H1 (cell line): ENCODE data around the gene KIAA0930. TPM values are rescaled to one million over a fixed set of nuclear protein-coding genes. Genes with fewer than 3 reads are reported as not detected.
A peak's percentile ranks its signal among the peaks of the same experiment; 100 is the strongest.

Experiments
- CTCF ChIA-PET: fragments of 300-600 bp; sonication (Branson Sonifier 250); formaldehyde crosslinking; loops from one replicate; lab custom pipeline; 2021; ENCODE audit not compliant: partially characterized antibody; lab: Charles Lee
- POLR2A ChIA-PET: fragments of 300-600 bp; sonication (Branson Sonifier 250); formaldehyde crosslinking; loops from one replicate; lab custom pipeline; 2021; ENCODE audit warnings: inconsistent platforms; ENCODE audit not compliant: partially characterized antibody; lab: Charles Lee
- DNase-seq, 2 experiments: peaks; one replicate each; pipeline versions ENCODE4 v3.0.0 to v3.0.0-alpha.2; 2010 to 2022; ENCODE audit warnings: low spot score in 2 of 2, low read depth in 1 of 2, mixed read lengths in 1 of 2
- FAIRE-seq: peaks from 2 replicates; lab custom pipeline; 2011; peaks lifted over from hg19 to GRCh38; lab: Jason Lieb, UNC
- H2AFZ ChIP-seq: 2 replicates; pipeline ENCODE4 v1.8.1; 2012; ENCODE audit warnings: low read length, inconsistent platforms
- H2AK5ac ChIP-seq: 2 replicates; pipeline ENCODE4 v1.6.1; 2013; ENCODE audit warnings: low read depth, low read length
- H2BK120ac ChIP-seq: replicated peaks from 2 replicates; pipeline ENCODE3; 2013; ENCODE audit warnings: low read depth, low read length, inconsistent platforms
- H2BK12ac ChIP-seq: 2 replicates; pipeline ENCODE4 v1.6.1; 2013; ENCODE audit warnings: low read depth, low read length
- H2BK15ac ChIP-seq: 2 replicates; pipeline ENCODE4 v1.6.1; 2013; ENCODE audit warnings: low read length
- H2BK20ac ChIP-seq: 2 replicates; pipeline ENCODE4 v1.6.1; 2013; ENCODE audit warnings: low read length
- H2BK5ac ChIP-seq: 2 replicates; pipeline ENCODE4 v1.6.1; 2013; ENCODE audit warnings: low read depth, low read length
- H3K14ac ChIP-seq: 2 replicates; pipeline ENCODE4 v1.6.1; 2013; ENCODE audit warnings: inconsistent platforms; ENCODE audit not compliant: insufficient read length
- H3K18ac ChIP-seq: 2 replicates; pipeline ENCODE4 v1.6.1; 2013; ENCODE audit warnings: low read length; ENCODE audit errors: extremely low read depth
- H3K23ac ChIP-seq: 2 replicates; pipeline ENCODE4 v1.6.1; 2013; ENCODE audit warnings: inconsistent platforms; ENCODE audit not compliant: insufficient read length
- H3K23me2 ChIP-seq: 2 replicates; pipeline ENCODE4 v1.6.1; 2013; ENCODE audit warnings: low read depth, low read length
- H3K27ac ChIP-seq: 2 replicates; pipeline ENCODE4 v1.6.1; 2011; ENCODE audit warnings: low read depth, low read length, inconsistent platforms
- H3K27me3 ChIP-seq, 4 experiments: replicated peaks in 1 of 4; 1 replicate in 1 of 4; 2 replicates in 3 of 4; pipeline versions ENCODE4 v1.6.1 to v1.8.1; 2011 to 2013; ENCODE audit warnings: low read length in 3 of 4, mild to moderate bottlenecking in 3 of 4, inconsistent platforms in 2 of 4, mixed read lengths in 2 of 4, moderate library complexity in 1 of 4; ENCODE audit not compliant: control insufficient read depth in 3 of 4, insufficient read depth in 3 of 4; ENCODE audit errors: extremely low read depth in 1 of 4
- H3K36me3 ChIP-seq, 4 experiments: 2 replicates each; pipeline versions ENCODE4 v1.6.1 to v1.8.1; 2011 to 2013; ENCODE audit warnings: mild to moderate bottlenecking in 4 of 4, low read length in 3 of 4, moderate library complexity in 2 of 4, control low read depth in 1 of 4, inconsistent platforms in 1 of 4; ENCODE audit not compliant: insufficient read depth in 4 of 4, control insufficient read depth in 2 of 4
- H3K4ac ChIP-seq: replicated peaks from 2 replicates; pipeline ENCODE3; 2013; ENCODE audit warnings: low read length, low read depth, mixed read lengths, inconsistent platforms; ENCODE audit not compliant: insufficient read length
- H3K4me1 ChIP-seq, 4 experiments: replicated peaks in 1 of 4; 1 replicate in 1 of 4; 2 replicates in 3 of 4; pipeline versions ENCODE4 v1.6.1 to v1.8.1; 2011 to 2013; ENCODE audit warnings: low read length in 3 of 4, inconsistent platforms in 2 of 4, mixed read lengths in 1 of 4; ENCODE audit not compliant: insufficient read depth in 4 of 4, control insufficient read depth in 3 of 4
- H3K4me2 ChIP-seq, 2 experiments: 2 replicates each; pipeline versions ENCODE4 v1.6.1 to v1.8.1; 2011 to 2013; ENCODE audit warnings: low read depth in 2 of 2, low read length in 2 of 2, control low read depth in 1 of 2, inconsistent platforms in 1 of 2, mild to moderate bottlenecking in 1 of 2; ENCODE audit not compliant: insufficient read depth in 1 of 2
- H3K4me3 ChIP-seq, 4 experiments: fragments of 200-600, 300-600 bp in 1 of 4; sonication (generic), shearing (Covaris generic), sonication (Bioruptor Twin) in 1 of 4; 2 replicates each; pipeline versions ENCODE4 v1.5.1 to v1.8.1; 2011 to 2016; ENCODE audit warnings: low read length in 4 of 4, low read depth in 3 of 4, control low read depth in 2 of 4, inconsistent platforms in 2 of 4, mild to moderate bottlenecking in 2 of 4, mixed read lengths in 1 of 4, moderate library complexity in 1 of 4; ENCODE audit not compliant: insufficient read depth in 2 of 4; ENCODE audit errors: extremely low read depth in 1 of 4
- H3K56ac ChIP-seq: replicated peaks from 2 replicates; pipeline ENCODE3; 2013; ENCODE audit warnings: low read depth, mild to moderate bottlenecking, mixed read lengths, low read length, inconsistent platforms; ENCODE audit not compliant: insufficient read length
- H3K79me1 ChIP-seq: 2 replicates; pipeline ENCODE4 v1.6.1; 2013; ENCODE audit warnings: low read depth, low read length, control low read depth
- H3K79me2 ChIP-seq, 2 experiments: 2 replicates each; pipeline versions ENCODE4 v1.6.1 to v1.8.1; 2012 to 2013; ENCODE audit warnings: low read length in 2 of 2, mild to moderate bottlenecking in 2 of 2, inconsistent platforms in 1 of 2; ENCODE audit not compliant: insufficient read depth in 2 of 2, control insufficient read depth in 1 of 2
- H3K9ac ChIP-seq, 4 experiments: replicated peaks in 1 of 4; 1 replicate in 1 of 4; 2 replicates in 3 of 4; pipeline versions ENCODE4 v1.6.1 to v1.8.1; 2011 to 2013; ENCODE audit warnings: low read depth in 3 of 4, low read length in 3 of 4, control low read depth in 2 of 4, mild to moderate bottlenecking in 2 of 4, moderate library complexity in 2 of 4, inconsistent platforms in 1 of 4; ENCODE audit errors: extremely low read depth in 1 of 4
- H3K9me3 ChIP-seq, 2 experiments: 2 replicates each; pipeline versions ENCODE4 v1.6.1 to v1.8.1; 2012 to 2013; ENCODE audit warnings: mild to moderate bottlenecking in 2 of 2, moderate library complexity in 2 of 2, control low read depth in 1 of 2, inconsistent platforms in 1 of 2, low read depth in 1 of 2, low read length in 1 of 2, mixed read lengths in 1 of 2; ENCODE audit not compliant: insufficient read depth in 2 of 2
- H4K20me1 ChIP-seq, 2 experiments: replicated peaks in 1 of 2; 2 replicates each; pipeline versions ENCODE3 to v1.8.1; 2011 to 2013; ENCODE audit warnings: inconsistent platforms in 2 of 2, low read length in 2 of 2, mild to moderate bottlenecking in 1 of 2; ENCODE audit not compliant: insufficient read depth in 2 of 2, control insufficient read depth in 1 of 2
- H4K5ac ChIP-seq: 2 replicates; pipeline ENCODE4 v1.6.1; 2013; ENCODE audit warnings: low read length, low read depth, mixed read lengths, inconsistent platforms; ENCODE audit not compliant: insufficient read length
- H4K8ac ChIP-seq: 2 replicates; pipeline ENCODE4 v1.8.0; 2013; ENCODE audit warnings: mild to moderate bottlenecking, moderate library complexity, low read length, inconsistent platforms; ENCODE audit not compliant: insufficient read depth; ENCODE audit errors: extremely low read depth
- H4K91ac ChIP-seq: replicated peaks from 2 replicates; pipeline ENCODE3; 2013; ENCODE audit warnings: low read length, mixed read lengths, inconsistent platforms; ENCODE audit not compliant: insufficient read length
- ASH2L ChIP-seq: fragments of 200-600, 300-600 bp; sonication (generic); IDR thresholded peaks from one replicate; pipeline ENCODE4 v1.7.1; 2017; ENCODE audit warnings: low read length
- KDM1A ChIP-seq: fragments of 200-600, 300-600 bp; sonication (generic); IDR thresholded peaks from 2 replicates; pipeline ENCODE4 v1.7.1; 2016; ENCODE audit warnings: mild to moderate bottlenecking, low read length, borderline replicate concordance
- POLR2AphosphoS5 ChIP-seq: IDR thresholded peaks from 2 replicates; pipeline ENCODE4 v1.6.1; 2011; ENCODE audit warnings: low read depth, low read length
- RFX5 ChIP-seq: IDR thresholded peaks from 2 replicates; pipeline ENCODE4 v1.6.1; 2011; ENCODE audit warnings: low read depth, low read length, improper control_type of control experiment, borderline replicate concordance
- SUZ12 ChIP-seq: fragments of 200-600 bp; sonication (generic); IDR thresholded peaks from 2 replicates; pipeline ENCODE4 v1.6.1; 2012; ENCODE audit warnings: mild to moderate bottlenecking, inconsistent platforms, low read length, moderate library complexity, mixed read lengths
- TAF1 ChIP-seq: IDR thresholded peaks from 2 replicates; pipeline ENCODE4 v1.6.1; 2011; ENCODE audit warnings: mild to moderate bottlenecking, low read depth, low read length
- WGBS, 2 experiments: shearing (Covaris generic) in 1 of 2; methylation state at CpG; one replicate each; pipeline versions ENCODE4 v1.1.6 to v1.1.7; 2013 to 2015; ENCODE audit warnings: low lambda C conversion rate in 2 of 2, mixed read lengths in 2 of 2, inconsistent platforms in 1 of 2, low coverage in 1 of 2, missing lambda C conversion rate in 1 of 2; ENCODE audit not compliant: insufficient replicate concordance in 2 of 2, insufficient coverage in 1 of 2, insufficient read length in 1 of 2; ENCODE audit errors: extremely low coverage in 1 of 2, missing lambda C conversion rate in 1 of 2; 5-methylcytosine and 5-hydroxymethylcytosine counted together
- polyA plus RNA-seq, 7 experiments: library from polyadenylated mRNA; depleted of rRNA in 3 of 7; stranded (reverse) in 5 of 7; unstranded in 2 of 7; fragments of >200 nt in 5 of 7; fragments of 200-250 nt in 2 of 7; gene quantifications; 1 replicate in 5 of 7; 2 replicates in 1 of 7; 4 replicates in 1 of 7; pipeline versions ENCODE4 v1.2.1 to v1.2.3, GENCODE V29; 2011 to 2013; ENCODE audit warnings: missing spikeins in 2 of 7, mixed read lengths in 2 of 7
- total RNA-seq: library from RNA; stranded (reverse); fragmentation: NEBNext Ultra II Directional; extraction: Animal tissue kit (Norgen Biotek cat#: 25700); gene quantifications from 2 replicates; pipeline ENCODE4 v1.2.1, GENCODE V29; 2021

Gene KIAA0930
- total and polyA plus RNA-seq, 2 of the 8 experiments (the other 6 are each of a cell fraction or from before 2014, with no cell fraction given), result 61.9 to 66.1 TPM

GRCh38 chr22:45197606-45198462 is 42.9 kb downstream of the KIAA0930 start:
- H3K36me3 ChIP-seq, result peaks cover 0 to 6% (median 3%) of the 10 kb centered on the region in 4 experiments; a peak in 3 of 8 replicates
- no peak overlapping the region for H4K5ac ChIP-seq
- no peaks in the 10 kb centered on the region for H3K9me3 ChIP-seq
- H4K91ac ChIP-seq, result no peak overlapping the region
- no peak overlapping the region for H3K23ac ChIP-seq
- H2BK12ac ChIP-seq, result no peak overlapping the region
- no peak overlapping the region for H3K27ac ChIP-seq
- no peak for FAIRE-seq
- no peak overlapping the region for H2AK5ac ChIP-seq
- H4K20me1 ChIP-seq, result peaks cover 3 to 7% of the 10 kb centered on the region in 2 experiments
- ChIA-PET CTCF (interaction anchor here (0.6 to 3.5 kb wide), 5 partner anchors 11 to 815 kb away, joined by 3 to 21 read pairs (median 4); no protein-coding TSS in a partner anchor), POLR2A (interaction anchor here (1.2 kb wide), 1 partner anchor 36 kb away, joined by 4 read pairs; no protein-coding TSS in a partner anchor)
- no peak overlapping the region for H3K4ac ChIP-seq
- no peak overlapping the region for H3K4me3 ChIP-seq
- no peaks in the 10 kb centered on the region for H3K79me1 ChIP-seq
- 89% methylated on average over 28 of the region's 28 CpGs; no CpG with 5 or more reads in 1 of the 2 experiments for WGBS, 2 experiments
- H3K9ac ChIP-seq, result no peak overlapping the region
- TF ChIP-seq POLR2AphosphoS5 (no peak), RFX5 (no peak), ASH2L (no peak), KDM1A (no peak), TAF1 (no peak), SUZ12 (no peak)
- H3K23me2 ChIP-seq, result no peaks in the 10 kb centered on the region
- H2BK20ac ChIP-seq, result no peak overlapping the region
- peak overlapping the region; percentile 62 for H4K8ac ChIP-seq
- H3K14ac ChIP-seq, result no peak overlapping the region
- H3K18ac ChIP-seq, result no peak overlapping the region
- no peak overlapping the region for H2BK120ac ChIP-seq
- no peaks in the 10 kb centered on the region for H3K79me2 ChIP-seq
- H2AFZ ChIP-seq, result no peak overlapping the region
- H2BK5ac ChIP-seq, result no peak overlapping the region
- H3K4me2 ChIP-seq, result no peak overlapping the region
- H3K56ac ChIP-seq, result no peak overlapping the region
- no peak overlapping the region; the same call in 1 of the 2 replicates for H2BK15ac ChIP-seq
- peaks cover 0 to 17% (median 8%) of the 10 kb centered on the region in 4 experiments; a peak in 3 of 7 replicates for H3K4me1 ChIP-seq
- peak in 1 of 2 experiments; percentile 41 for DNase-seq
- no peaks in the 10 kb centered on the region for H3K27me3 ChIP-seq
